Measurements from ENCODE around the gene VPS50. TPM values are rescaled to one million over a fixed set of nuclear protein-coding genes. Genes with fewer than 3 reads are reported as not detected.
"Not testable (repeated sequence)": the region's sequence is repeated elsewhere in the genome, so short reads cannot be mapped to it uniquely, and the experiment has no call there.

Gene VPS50
- polyA plus RNA-seq, 3 donors: 32.4 to 36.9 (median 33.5) TPM

GRCh38 chr7:93320887-93321286, 88.7 kb downstream of the VPS50 start:
- no peak for DNase-seq (ENCODE audit: low read depth in 3 of 3, low spot score in 2 of 3)

- DNase-seq (ENCODE audit: low read depth in 3 of 3, low spot score in 2 of 3): not testable (repeated sequence)
Observed at GRCh38 chr7:93326291-93326690, 94.1 kb downstream of the VPS50 start.

- DNase-seq (ENCODE audit: low read depth in 3 of 3, low spot score in 2 of 3): no peak
Observed at GRCh38 chr7:93327006-93327633, 95.0 kb downstream of the VPS50 start.

GRCh38 chr7:93331706-93332105, 99.5 kb downstream of the VPS50 start:
- no peak for DNase-seq (ENCODE audit: low read depth in 3 of 3, low spot score in 2 of 3)

GRCh38 chr7:93332172-93332571, 100.0 kb downstream of the VPS50 start:
- no peak for DNase-seq (ENCODE audit: low read depth in 3 of 3, low spot score in 2 of 3)

- no peak for DNase-seq (ENCODE audit: low read depth in 3 of 3, low spot score in 2 of 3)
Observed at GRCh38 chr7:93337052-93337451, 104.9 kb downstream of the VPS50 start.

- not testable (repeated sequence) for DNase-seq (ENCODE audit: low read depth in 3 of 3, low spot score in 2 of 3)
Observed at GRCh38 chr7:93342178-93342577, 110.0 kb downstream of the VPS50 start.

GRCh38 chr7:93350338-93350737, 118.2 kb downstream of the VPS50 start:
- DNase-seq (ENCODE audit: low read depth in 3 of 3, low spot score in 2 of 3): no peak

- no peak for DNase-seq (ENCODE audit: low read depth in 3 of 3, low spot score in 2 of 3)
Observed at GRCh38 chr7:93352881-93353280, 120.7 kb downstream of the VPS50 start.

GRCh38 chr7:93354815-93355214, 122.6 kb downstream of the VPS50 start:
- DNase-seq (ENCODE audit: low read depth in 3 of 3, low spot score in 2 of 3): no peak

- DNase-seq (ENCODE audit: low read depth in 3 of 3, low spot score in 2 of 3): no peak
Observed at GRCh38 chr7:93359520-93360198, 127.5 kb downstream of the VPS50 start.

GRCh38 chr7:93361853-93362252, 129.7 kb downstream of the VPS50 start:
- no peak for DNase-seq (ENCODE audit: low read depth in 3 of 3, low spot score in 2 of 3)

GRCh38 chr7:93364806-93365205, 132.6 kb downstream of the VPS50 start:
- no peak for DNase-seq (ENCODE audit: low read depth in 3 of 3, low spot score in 2 of 3)

- no peak for DNase-seq (ENCODE audit: low read depth in 3 of 3, low spot score in 2 of 3)
Observed at GRCh38 chr7:93365341-93365740, 133.2 kb downstream of the VPS50 start.

GRCh38 chr7:93366816-93367215, 134.7 kb downstream of the VPS50 start:
- no peak for DNase-seq (ENCODE audit: low read depth in 3 of 3, low spot score in 2 of 3)

- no peak for DNase-seq (ENCODE audit: low read depth in 3 of 3, low spot score in 2 of 3)
Observed at GRCh38 chr7:93367254-93367653, 135.1 kb downstream of the VPS50 start.

GRCh38 chr7:93370937-93371336, 138.8 kb downstream of the VPS50 start:
- DNase-seq (ENCODE audit: low read depth in 3 of 3, low spot score in 2 of 3): not testable (repeated sequence)

GRCh38 chr7:93373537-93373936, 141.4 kb downstream of the VPS50 start:
- no peak for DNase-seq (ENCODE audit: low read depth in 3 of 3, low spot score in 2 of 3)

GRCh38 chr7:93374345-93374940, 142.3 kb downstream of the VPS50 start:
- no peak for DNase-seq (ENCODE audit: low read depth in 3 of 3, low spot score in 2 of 3)

- DNase-seq (ENCODE audit: low read depth in 3 of 3, low spot score in 2 of 3): no peak
Observed at GRCh38 chr7:93375603-93376002, 143.4 kb downstream of the VPS50 start.

GRCh38 chr7:93378131-93378760, 146.1 kb downstream of the VPS50 start:
- no peak for DNase-seq (ENCODE audit: low read depth in 3 of 3, low spot score in 2 of 3)

- DNase-seq (ENCODE audit: low read depth in 3 of 3, low spot score in 2 of 3): no peak
Observed at GRCh38 chr7:93382362-93382761, 150.2 kb downstream of the VPS50 start.

Data from right renal cortex interstitium (tissue), 3 donors.